VCaP (cell line): ENCODE measurements around the gene TTLL1.
A peak's percentile ranks its signal among the peaks of the same experiment; 100 is the strongest.

Experiments
- H3K27ac ChIP-seq: fragments of 450-650 bp; 2 replicates; pipeline ENCODE4 v1.5.1; 2017
- TF ChIP-seq, protein P1 (sequence below): fragments of 450-650 bp; conservative IDR thresholded peaks from 2 replicates; pipeline ENCODE4 v1.5.1; 2017; ENCODE audit warnings: mild to moderate bottlenecking, moderate library complexity

Gene TTLL1

DNA sequence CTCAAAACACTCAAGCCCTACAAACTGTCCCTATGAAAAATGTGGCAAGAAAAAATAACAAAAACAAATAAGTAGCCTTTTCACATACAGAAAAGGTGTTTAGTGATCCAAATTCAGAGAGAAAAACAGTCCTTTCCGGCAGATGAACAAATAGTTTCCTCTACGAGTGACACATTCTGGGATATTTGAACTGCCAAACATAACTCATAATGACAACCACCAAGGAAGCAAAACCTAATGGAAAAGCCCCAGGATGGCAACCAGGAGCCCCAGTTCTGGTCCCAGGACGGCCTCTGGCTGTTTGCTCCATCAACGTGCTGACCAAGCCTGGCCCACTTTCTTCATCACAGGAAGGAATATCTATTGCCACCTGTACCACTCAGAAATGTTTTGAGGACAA lies 80.3 kb downstream of the TTLL1 start:
- TF ChIP-seq, protein P1, sequence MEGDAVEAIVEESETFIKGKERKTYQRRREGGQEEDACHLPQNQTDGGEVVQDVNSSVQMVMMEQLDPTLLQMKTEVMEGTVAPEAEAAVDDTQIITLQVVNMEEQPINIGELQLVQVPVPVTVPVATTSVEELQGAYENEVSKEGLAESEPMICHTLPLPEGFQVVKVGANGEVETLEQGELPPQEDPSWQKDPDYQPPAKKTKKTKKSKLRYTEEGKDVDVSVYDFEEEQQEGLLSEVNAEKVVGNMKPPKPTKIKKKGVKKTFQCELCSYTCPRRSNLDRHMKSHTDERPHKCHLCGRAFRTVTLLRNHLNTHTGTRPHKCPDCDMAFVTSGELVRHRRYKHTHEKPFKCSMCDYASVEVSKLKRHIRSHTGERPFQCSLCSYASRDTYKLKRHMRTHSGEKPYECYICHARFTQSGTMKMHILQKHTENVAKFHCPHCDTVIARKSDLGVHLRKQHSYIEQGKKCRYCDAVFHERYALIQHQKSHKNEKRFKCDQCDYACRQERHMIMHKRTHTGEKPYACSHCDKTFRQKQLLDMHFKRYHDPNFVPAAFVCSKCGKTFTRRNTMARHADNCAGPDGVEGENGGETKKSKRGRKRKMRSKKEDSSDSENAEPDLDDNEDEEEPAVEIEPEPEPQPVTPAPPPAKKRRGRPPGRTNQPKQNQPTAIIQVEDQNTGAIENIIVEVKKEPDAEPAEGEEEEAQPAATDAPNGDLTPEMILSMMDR: no peak
- peak overlapping the region; percentile 75 for H3K27ac ChIP-seq

DNA sequence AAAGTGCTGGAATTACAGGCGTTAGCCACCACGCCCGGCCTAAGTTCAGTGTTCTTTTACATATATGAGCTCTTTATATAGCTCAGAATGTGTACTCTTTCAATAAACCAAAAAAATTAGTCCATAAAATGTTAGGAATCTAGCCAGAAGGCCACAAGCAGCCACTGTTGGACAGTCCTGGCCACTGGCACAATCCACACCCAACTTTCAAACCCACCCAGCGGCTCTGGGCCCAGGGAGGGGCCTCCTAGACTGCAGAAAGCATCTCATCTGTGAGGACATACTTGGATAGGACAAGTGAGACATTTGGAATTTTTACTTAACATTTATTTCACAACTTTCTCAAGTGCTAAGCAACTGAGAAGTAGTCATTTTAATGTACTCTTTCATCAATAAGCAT lies 80.7 kb downstream of the TTLL1 start:
- H3K27ac ChIP-seq: peak overlapping the region; percentile 75
- TF ChIP-seq, protein P1: no peak

DNA sequence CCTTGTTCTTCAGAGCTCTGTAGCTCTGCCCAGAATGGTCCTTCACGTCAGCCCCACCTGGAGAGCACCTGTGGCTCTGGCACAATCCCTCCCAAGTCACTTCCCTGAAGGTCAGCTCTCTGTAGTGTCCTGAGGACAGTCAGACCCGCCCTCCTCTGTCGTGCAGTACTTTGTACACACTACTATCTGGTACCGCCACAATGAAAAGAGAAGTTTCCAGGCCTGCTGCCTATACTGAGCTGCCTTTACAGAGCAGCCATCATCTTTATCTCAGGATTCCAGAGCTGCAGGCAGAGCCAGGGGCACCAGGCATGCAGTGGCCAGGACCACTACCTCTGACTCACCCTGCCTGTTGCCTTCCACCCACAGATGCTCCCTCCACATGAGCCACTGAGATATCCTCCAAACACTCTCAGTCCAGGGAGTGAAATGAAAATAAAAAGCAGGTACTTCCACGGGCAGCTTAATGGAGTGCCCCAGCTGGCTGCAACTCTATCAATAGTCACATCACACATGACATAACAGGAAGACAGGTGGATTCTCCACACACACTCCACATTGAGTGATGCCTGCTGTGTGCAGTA lies 81.6 kb downstream of the TTLL1 start:
- H3K27ac ChIP-seq: peak overlapping the region; percentile 75; the same call in 1 of the 2 replicates
- TF ChIP-seq, protein P1: no peak

DNA sequence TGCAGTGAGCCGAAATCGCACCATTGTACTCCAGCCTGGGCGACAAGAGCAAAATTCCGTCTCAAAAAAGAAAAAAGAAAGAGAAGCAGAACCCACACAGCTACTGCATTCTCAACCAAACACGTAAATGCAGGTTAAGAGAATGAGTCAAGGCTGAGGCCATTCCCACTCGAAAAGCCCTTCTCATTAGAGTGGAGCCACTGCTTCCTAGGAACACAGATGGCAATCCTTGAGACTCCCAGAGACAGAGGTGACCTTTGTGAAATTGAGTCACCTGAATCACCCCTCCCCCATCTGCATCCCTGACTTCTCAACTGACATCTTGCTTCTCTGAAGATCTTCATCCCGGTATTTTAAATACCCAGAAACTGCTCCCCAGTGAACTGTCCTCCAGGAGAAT lies 82.4 kb downstream of the TTLL1 start:
- no peak overlapping the region for H3K27ac ChIP-seq
- TF ChIP-seq, protein P1: no peak

DNA sequence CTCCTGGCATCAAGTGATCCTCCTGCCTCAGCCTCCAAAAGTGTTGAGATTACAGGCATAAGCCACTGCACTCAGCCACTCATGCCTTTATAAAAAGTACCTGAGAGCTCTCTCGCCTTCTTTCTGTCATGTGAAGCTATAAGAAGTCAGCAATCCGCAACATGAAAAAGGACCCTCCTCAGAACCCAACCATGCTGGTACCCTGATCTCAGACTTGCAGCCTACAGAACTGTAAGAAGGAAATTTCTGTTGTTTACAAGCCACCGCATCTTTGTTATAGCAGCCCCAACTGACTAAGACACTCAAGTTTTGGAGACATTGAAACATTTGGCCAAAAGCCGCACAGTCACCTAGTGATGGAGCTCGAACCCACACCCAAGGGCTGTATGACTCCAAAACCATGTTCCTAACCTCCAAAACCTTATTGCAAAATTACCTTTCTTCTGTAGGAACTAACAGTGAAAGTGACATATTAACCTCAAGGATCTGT lies 83.1 kb downstream of the TTLL1 start:
- no peak overlapping the region for H3K27ac ChIP-seq
- TF ChIP-seq, protein P1: no peak

DNA sequence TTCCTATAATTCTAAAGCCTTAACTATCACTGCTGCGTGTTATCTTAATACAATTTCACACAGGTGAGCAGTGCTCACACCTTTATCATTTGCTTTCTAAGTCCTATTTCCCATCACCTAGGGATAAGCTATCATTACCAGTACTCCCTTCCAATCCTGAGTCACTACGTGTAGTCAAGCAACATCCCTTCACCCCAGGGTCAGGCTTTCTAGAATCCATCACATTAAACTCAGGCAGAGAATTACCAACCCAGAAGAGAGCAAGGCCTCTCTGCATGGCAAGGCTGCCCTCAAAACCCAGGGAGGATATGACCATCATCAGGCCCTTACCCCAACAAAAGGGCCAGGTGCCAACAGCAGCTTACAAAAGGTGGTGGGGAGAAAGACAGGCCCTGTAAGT lies 84.1 kb downstream of the TTLL1 start:
- no peak overlapping the region for H3K27ac ChIP-seq
- TF ChIP-seq, protein P1: no peak

DNA sequence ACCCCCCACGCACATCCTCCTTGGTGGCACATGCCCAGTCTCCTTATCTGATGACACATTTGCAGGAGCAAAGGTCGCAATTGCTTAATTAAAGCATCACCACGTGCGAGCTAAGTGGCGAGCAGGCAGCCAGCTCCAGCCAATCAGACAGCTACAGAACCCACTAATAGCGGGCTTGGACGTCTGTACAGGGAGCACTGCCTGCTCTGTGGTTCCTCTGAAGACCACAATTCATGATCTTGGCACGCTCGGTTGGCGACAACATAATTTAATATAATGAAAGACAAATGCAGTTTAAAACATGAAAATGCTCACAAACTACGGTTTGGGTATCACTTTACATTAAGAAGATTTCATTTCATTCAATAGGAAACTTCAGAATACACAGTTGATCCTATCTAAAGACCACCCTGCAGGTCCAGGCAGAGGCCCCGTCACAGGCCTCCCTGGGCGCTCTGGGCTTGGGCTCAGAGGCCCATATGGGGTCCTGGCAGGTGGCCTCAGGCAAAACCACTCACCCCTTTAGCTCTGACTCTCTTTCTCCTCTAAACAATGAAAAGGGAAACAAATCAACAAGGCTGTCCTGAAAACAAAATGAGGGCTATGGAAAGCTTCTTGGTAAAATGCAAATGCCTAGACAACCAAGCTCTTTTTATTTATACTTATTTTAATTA lies 84.7 kb downstream of the TTLL1 start:
- H3K27ac ChIP-seq: peak overlapping the region; percentile 5; the same call in 1 of the 2 replicates
- TF ChIP-seq, protein P1: no peak
